ENCODE measurements around the gene SUGCT. TPM values are rescaled to one million over a fixed set of nuclear protein-coding genes. Genes with fewer than 3 reads are reported as not detected.

SUGCT gene
- total and polyA plus RNA-seq, 8 donors: 0.73 to 1.9 (median 1.2) TPM

DNA sequence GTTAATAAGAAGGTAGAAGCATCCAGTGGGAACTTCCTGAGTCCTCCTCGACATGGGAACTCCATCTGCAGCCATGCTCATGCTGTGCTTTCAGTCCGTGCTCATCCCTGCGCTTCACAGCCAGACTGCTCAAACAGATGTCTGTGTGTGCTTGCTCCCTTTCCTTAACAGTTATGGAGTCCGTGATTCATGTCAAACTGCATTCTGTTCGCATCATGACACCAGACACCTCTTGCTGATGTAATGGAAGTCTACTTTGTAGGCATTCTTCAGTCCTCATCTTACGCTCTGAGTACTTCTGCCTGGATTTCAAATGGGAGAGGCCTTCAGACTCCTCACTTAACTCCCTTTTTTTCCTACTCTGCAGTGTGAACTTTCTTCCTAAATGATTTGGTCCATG, 304.9 kb downstream of the SUGCT start:
- no peaks in the 10 kb centered on the region for H3K36me3 ChIP-seq
- no peak for ATAC-seq
- 83 to 90% methylated on average over 6 of the region's 6 CpGs for WGBS, 2 donors
- H3K27ac ChIP-seq: no peak overlapping the region
- no peak overlapping the region for H3K4me3 ChIP-seq
- no peaks in the 10 kb centered on the region for H3K4me1 ChIP-seq
- intact Hi-C loops (cut with DNase I): no loop called here
- FAIRE-seq: no peak
- no peak for DNase-seq
- TF ChIP-seq, protein P1, sequence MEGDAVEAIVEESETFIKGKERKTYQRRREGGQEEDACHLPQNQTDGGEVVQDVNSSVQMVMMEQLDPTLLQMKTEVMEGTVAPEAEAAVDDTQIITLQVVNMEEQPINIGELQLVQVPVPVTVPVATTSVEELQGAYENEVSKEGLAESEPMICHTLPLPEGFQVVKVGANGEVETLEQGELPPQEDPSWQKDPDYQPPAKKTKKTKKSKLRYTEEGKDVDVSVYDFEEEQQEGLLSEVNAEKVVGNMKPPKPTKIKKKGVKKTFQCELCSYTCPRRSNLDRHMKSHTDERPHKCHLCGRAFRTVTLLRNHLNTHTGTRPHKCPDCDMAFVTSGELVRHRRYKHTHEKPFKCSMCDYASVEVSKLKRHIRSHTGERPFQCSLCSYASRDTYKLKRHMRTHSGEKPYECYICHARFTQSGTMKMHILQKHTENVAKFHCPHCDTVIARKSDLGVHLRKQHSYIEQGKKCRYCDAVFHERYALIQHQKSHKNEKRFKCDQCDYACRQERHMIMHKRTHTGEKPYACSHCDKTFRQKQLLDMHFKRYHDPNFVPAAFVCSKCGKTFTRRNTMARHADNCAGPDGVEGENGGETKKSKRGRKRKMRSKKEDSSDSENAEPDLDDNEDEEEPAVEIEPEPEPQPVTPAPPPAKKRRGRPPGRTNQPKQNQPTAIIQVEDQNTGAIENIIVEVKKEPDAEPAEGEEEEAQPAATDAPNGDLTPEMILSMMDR (IDR thresholded peaks at IDR 0.05): no peak
- H3K9me3 ChIP-seq: peaks cover 0 to 4% (median 0%) of the 10 kb centered on the region in 4 donors
- H3K27me3 ChIP-seq: no peaks in the 10 kb centered on the region

DNA sequence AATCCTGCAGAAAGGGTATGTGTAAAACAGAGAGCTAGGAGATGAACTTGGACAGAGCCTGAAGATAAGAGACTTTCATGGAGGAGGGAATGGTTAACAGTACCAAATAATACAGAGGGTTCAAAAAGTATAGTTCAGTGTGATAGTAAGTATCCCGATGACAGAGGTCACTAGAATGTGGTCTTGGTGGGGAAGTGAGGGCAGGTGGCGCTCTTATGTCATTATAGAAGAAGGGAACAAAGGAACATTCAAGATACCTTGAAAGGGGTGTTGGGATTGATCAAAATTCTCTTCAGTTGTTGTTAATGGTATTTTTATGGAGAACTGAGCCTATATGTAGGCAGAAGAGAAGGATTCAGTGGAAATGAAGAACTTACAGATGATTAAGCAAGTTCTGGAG, 312.5 kb downstream of the SUGCT start:
- no peaks in the 10 kb centered on the region for H3K27me3 ChIP-seq

DNA sequence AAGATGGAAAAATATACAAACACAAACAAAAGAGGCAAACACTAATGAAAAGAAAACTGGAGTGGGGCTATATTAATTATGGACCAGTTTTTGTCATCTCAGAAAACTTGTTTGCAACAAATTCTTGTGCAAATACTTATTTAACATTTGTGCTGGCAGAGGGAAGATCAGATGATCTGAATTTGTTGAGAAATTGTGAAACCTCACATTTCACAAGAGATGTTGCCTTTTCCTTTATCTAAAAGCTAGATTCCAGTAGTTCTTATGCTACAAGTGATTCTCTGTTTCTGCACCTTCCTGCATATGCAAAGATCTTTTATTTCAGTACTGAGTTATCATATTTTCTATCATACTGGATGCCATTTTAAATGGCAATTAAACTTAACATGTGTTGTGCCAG, 320.7 kb downstream of the SUGCT start:
- Histone ChIP-seq H3K4me1 (no peaks in the 10 kb centered on the region), H3K9me3 (no peaks in the 10 kb centered on the region), H3K36me3 (no peaks in the 10 kb centered on the region), H3K4me3 (no peak overlapping the region), H3K27ac (no peak overlapping the region), H3K27me3 (no peaks in the 10 kb centered on the region)
- intact Hi-C loops (cut with DNase I): no loop called here
- no peak for DNase-seq
- ATAC-seq: no peak
- TF ChIP-seq, protein P1 (IDR thresholded peaks at IDR 0.05): no peak
- FAIRE-seq: no peak

More for the DNA sequence above, 312.5 kb downstream of the SUGCT start:
- TF ChIP-seq, protein P1 (IDR thresholded peaks at IDR 0.05): no peak
- Histone ChIP-seq H3K27ac (no peak overlapping the region), H3K9me3 (no peaks in the 10 kb centered on the region), H3K36me3 (no peaks in the 10 kb centered on the region), H3K4me3 (no peak overlapping the region), H3K4me1 (no peaks in the 10 kb centered on the region)
- DNase-seq (no peak), FAIRE-seq (no peak), ATAC-seq (no peak)
- 69 to 82% methylated on average over 2 of the region's 2 CpGs for WGBS, 2 donors
- intact Hi-C loops (cut with DNase I): no loop called here

DNA sequence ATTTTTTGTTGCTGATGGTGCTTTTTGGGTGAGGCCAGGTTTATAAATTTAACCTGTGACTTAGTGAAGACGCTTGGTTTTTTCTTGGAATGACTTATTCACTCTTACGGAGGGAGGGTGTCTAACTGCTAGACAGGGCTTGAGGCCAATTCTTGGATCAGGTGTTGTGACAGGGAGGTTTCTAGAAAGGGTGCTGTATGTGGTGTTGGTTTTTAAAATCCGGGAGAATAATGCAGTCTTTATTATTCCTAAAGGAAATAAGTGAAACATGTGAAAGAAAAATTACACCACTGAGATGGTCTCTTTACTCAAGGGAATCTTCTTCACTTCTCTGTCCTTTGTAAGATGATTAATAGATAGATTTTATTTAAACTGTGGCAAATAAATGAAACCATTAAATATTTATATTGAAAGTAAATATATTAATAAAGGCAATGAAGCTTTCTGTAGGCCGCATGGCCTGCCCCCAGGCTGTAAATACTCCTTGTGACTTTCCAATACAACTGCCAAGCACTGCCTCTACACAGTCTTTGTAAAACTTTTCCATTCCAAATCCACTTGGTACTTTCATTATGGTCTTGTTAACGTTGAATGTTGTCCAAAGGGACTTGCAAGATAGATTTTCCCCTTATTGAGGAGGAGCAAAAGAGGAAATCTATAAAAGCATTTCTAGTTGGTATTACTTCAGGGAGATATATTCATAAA, 323.1 kb downstream of the SUGCT start:
- no peak for FAIRE-seq

DNA sequence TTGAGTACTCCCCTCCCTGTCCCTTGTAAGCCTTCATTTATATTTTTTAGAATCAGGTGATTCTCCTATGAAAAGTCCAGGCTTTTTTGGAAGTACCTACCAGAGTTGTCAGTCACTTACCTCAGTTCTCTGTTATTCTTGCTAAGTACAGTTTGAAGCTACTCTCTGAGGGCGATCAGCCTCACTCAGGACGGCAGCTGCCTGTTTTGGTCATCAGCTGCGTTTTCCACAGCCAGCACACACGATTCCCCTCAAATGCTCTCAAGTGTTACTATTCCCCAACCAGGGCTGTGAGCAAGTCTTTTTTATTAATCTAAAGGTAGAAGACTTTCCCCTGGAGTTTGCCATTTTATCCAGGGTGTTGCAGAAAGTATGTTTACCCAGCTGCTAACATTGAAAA, 328.6 kb downstream of the SUGCT start:
- DNase-seq: no peak
- Histone ChIP-seq H3K4me3 (no peak overlapping the region), H3K36me3 (no peaks in the 10 kb centered on the region), H3K9me3 (no peaks in the 10 kb centered on the region), H3K27ac (no peak overlapping the region), H3K27me3 (no peaks in the 10 kb centered on the region), H3K4me1 (no peaks in the 10 kb centered on the region)
- no peak for ATAC-seq
- intact Hi-C loops (cut with DNase I): no loop called here
- TF ChIP-seq, protein P1 (IDR thresholded peaks at IDR 0.05): no peak
- 44 to 55% methylated on average over 4 of the region's 4 CpGs for WGBS, 2 donors
- no peak for FAIRE-seq

More for the DNA sequence above, 323.1 kb downstream of the SUGCT start:
- H3K27ac ChIP-seq: no peak overlapping the region
- no peak for DNase-seq
- H3K27me3 ChIP-seq: no peaks in the 10 kb centered on the region
- no peaks in the 10 kb centered on the region for H3K4me1 ChIP-seq
- TF ChIP-seq, protein P1 (IDR thresholded peaks at IDR 0.05): no peak
- ATAC-seq: no peak
- H3K36me3 ChIP-seq: no peaks in the 10 kb centered on the region
- no peaks in the 10 kb centered on the region for H3K9me3 ChIP-seq
- H3K4me3 ChIP-seq: no peak overlapping the region
- WGBS, 2 donors: 81 to 90% methylated on average over 5 of the region's 5 CpGs
- intact Hi-C loops (cut with DNase I): no loop called here
